GM12873 (cell line): Measurements from ENCODE around the gene GGT6.

Experiments
- TF ChIP-seq, protein P1 (sequence below): IDR thresholded peaks from 2 replicates; pipeline ENCODE4 v1.5.1; 2012; ENCODE audit warnings: low read depth, mild to moderate bottlenecking, moderate library complexity, low read length, control low read depth; ENCODE audit not compliant: insufficient read depth; ENCODE audit errors: missing control alignments

The GGT6 gene

DNA sequence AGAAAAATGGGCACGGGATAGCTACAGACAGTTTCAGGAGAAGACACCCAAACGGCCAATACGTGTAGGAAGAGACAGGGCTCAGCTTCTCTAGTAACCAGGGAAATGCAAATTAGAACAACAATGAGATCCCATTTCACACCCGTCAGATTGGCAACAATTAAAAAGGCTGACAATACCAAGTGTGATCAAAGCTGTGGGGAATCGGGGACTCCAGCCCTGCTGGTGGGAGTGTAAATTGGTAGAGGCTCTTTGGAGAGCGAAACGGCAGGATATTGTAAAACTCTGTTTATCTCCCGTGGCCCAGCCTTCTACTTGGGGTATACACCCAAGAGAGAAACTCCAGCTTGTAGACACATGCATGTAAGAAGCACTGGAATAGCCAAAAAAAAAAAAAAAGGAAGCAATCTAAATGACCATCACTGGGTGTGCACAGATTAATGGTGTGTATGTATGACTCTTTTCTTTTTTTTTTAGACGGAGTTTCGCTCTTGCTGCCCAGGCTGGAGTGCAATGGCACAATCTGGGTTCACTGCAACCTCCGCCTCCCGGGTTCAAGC lies 32.7 kb downstream of the GGT6 start:
- TF ChIP-seq, protein P1, sequence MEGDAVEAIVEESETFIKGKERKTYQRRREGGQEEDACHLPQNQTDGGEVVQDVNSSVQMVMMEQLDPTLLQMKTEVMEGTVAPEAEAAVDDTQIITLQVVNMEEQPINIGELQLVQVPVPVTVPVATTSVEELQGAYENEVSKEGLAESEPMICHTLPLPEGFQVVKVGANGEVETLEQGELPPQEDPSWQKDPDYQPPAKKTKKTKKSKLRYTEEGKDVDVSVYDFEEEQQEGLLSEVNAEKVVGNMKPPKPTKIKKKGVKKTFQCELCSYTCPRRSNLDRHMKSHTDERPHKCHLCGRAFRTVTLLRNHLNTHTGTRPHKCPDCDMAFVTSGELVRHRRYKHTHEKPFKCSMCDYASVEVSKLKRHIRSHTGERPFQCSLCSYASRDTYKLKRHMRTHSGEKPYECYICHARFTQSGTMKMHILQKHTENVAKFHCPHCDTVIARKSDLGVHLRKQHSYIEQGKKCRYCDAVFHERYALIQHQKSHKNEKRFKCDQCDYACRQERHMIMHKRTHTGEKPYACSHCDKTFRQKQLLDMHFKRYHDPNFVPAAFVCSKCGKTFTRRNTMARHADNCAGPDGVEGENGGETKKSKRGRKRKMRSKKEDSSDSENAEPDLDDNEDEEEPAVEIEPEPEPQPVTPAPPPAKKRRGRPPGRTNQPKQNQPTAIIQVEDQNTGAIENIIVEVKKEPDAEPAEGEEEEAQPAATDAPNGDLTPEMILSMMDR, result no peak

DNA sequence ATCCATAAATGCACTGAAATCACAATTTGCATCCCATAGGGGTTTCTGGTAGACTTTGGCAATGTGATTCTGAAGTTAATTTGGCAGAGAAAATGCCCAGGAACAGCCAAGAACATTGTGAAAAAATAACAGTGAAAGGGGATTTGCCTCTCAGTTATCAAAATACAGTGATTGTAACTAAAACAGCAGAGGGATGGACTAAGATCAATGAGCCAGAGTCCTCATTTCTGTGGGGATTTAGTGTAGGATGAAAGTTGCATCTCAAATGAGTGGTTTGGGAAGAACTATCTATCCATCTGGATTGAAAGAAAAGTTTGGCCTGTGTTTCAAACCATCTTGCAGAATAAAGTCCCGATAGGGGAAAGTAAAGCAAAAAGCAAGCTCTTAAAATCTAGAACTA lies 33.2 kb downstream of the GGT6 start:
- TF ChIP-seq, protein P1, result no peak

DNA sequence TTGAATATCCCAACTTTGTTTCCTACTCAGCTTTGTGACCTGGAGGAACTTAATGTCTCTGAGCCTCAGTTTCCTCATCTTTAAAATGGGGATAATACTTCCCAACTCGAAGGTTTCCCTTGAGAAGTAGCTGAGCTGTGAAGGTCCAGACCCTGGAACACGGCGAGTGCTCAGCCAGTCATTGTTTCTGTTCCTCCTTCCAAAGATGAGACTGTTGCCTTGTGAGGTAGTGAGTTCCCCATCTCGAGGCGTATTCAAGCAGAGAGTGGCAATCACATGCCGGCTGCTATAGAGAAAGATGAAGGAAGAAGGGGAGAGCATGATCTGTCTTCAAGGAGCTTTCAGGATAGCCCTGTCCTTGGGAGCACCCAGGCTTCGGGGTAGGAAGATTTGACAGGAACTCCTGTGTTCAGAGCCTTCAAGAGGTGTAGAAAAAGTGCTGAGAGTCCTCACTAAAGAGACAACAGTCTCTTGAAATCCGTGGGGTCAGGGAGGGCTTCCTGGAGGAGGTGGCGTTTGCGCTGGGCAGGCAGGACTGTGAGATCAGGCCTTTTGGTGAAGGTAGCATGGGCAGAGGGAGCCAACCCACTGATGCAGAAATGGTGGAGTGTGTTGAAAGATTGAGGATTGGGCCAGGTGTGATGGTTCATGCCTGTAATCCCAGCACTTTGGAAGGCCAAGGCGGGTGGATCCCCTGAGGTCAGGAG lies 34.5 kb downstream of the GGT6 start:
- TF ChIP-seq, protein P1, result no peak

DNA sequence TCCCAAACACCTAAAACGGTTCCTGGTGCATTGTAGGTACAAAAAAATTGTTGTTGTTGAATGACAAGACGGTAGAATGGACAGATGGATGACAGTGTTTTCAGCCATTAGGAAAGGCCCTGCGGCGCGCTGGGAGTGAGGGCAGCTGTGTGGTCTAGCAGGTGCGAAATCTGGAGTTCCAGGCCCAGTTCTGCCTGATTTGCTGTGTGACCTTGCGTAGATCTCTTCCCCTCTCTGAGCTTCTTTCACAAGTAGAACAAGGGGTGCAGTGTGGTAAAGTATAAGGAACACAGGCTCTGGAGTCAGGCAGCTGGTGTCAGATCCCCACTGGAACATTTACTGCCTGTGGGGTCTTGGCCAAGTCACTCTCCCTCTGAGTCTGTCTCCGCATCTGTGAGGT lies 36.4 kb downstream of the GGT6 start:
- TF ChIP-seq, protein P1, result no peak

DNA sequence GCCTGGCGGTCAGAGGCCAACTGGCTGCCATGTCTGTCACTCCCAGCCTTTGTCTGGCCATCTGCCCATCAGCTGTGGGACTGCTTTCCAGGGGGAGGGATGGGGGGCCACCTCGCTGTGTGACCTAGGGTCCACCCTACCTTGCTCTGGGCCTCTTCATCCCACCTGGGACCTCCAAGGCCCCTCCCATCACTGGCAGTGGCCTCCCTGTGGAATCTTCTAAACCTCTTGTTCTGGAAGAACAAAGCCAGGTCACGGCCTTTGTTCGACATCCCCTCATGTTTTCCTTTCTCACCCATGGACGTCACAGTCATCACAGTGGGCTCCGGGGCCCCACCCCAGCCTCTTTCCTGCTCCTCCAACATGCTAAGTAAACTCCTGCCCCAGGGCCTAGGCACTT lies 37.7 kb downstream of the GGT6 start:
- TF ChIP-seq, protein P1, result no peak

DNA sequence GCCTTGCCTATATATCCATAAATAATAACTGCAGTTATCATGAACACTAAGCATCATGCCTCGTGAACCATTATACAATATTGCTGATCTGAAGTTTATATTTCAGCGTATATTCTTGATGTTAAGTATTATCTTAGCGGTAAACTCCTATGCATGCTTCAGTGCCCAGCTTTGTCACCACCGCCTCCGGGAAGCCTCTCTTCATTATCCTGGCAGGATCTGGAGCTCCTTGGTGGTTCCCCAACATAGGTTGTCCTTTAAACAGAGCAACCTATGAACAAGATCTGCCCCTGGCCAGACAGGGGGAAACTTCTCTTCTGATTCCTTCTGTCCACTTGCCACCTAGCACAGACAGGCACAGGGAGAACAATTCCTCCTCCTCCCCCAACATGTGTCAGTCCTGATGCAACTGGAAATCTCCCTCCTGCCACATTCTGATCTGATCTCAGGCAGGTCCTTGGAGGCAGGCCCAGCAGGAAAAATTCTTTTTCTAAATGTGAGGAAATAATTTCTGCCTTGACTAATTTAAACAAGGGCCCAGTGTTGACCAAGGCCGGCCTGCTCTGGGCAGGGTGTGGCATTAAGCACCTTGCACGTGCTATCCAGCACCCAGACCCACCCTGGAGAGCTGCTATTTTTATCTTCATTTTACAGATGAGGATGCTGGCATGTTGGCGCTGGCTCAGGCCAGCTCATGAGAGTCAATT lies 39.3 kb downstream of the GGT6 start:
- TF ChIP-seq, protein P1, result no peak
